ENCODE data around the gene STPG3. TPM values are rescaled to one million over a fixed set of nuclear protein-coding genes. Genes with fewer than 3 reads are reported as not detected.
A peak's percentile ranks its signal among the peaks of the same experiment; 100 is the strongest.

The STPG3 gene
- total and polyA plus RNA-seq, 9 of the 15 experiments (the other 6 are each of a cell fraction or from before 2014, with no cell fraction given), result not detected

GRCh38 chr9:137240841-137241489, 10.1 kb upstream of the STPG3 start, which contains the start of gene TUBB4B (continued):
- TF ChIP-seq ZBTB12 (CRISPR knock-in tag; IDR thresholded peaks at IDR 0.05) (no peak), KLF16 (IDR thresholded peaks at IDR 0.05) (no peak), CCNT2 (IDR thresholded peaks at IDR 0.05; ENCODE audit: borderline replicate concordance, extremely low read depth, insufficient read length, low read depth, low read length) (peak; percentile 69), MXD1 (CRISPR knock-in tag; IDR thresholded peaks at IDR 0.05; ENCODE audit: borderline replicate concordance, poor library complexity, severe bottlenecking) (no peak), REST (IDR thresholded peaks at IDR 0.05; ENCODE audit: borderline replicate concordance) (no peak), REST (CRISPR knock-in tag; IDR thresholded peaks at IDR 0.05; ENCODE audit: low read depth) (0 out of 2 replicates have a peak, but pooled peaks have one; percentile 54), U2AF1 (optimal IDR thresholded peaks at IDR 0.05; ENCODE audit: low read depth, low read length) (peak; percentile 72), U2AF2 (optimal IDR thresholded peaks at IDR 0.05; ENCODE audit: low read depth, low read length) (no peak), HCFC1 (IDR thresholded peaks at IDR 0.05; ENCODE audit: low read depth, low read length) (peak; percentile 65), SMAD1 (IDR thresholded peaks at IDR 0.05; ENCODE audit: low read depth, low read length, partially characterized antibody) (peak; percentile 92), FOXK2 (conservative IDR thresholded peaks at IDR 0.05 in 1 of 2, IDR thresholded peaks at IDR 0.05 in 1 of 2; ENCODE audit: low read depth in 2 of 2) (peak; percentile 30 to 47; a peak in 2 of 4 replicates), BRD9 (IDR thresholded peaks at IDR 0.05; ENCODE audit: low read depth, partially characterized antibody) (no peak), MBD1 (CRISPR knock-in tag; IDR thresholded peaks at IDR 0.05) (no peak)
- TF ChIP-seq, protein P1, sequence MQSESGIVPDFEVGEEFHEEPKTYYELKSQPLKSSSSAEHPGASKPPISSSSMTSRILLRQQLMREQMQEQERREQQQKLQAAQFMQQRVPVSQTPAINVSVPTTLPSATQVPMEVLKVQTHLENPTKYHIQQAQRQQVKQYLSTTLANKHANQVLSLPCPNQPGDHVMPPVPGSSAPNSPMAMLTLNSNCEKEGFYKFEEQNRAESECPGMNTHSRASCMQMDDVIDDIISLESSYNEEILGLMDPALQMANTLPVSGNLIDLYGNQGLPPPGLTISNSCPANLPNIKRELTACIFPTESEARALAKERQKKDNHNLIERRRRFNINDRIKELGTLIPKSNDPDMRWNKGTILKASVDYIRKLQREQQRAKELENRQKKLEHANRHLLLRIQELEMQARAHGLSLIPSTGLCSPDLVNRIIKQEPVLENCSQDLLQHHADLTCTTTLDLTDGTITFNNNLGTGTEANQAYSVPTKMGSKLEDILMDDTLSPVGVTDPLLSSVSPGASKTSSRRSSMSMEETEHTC (IDR thresholded peaks at IDR 0.05), result 0 out of 2 replicates have a peak, but pooled peaks have one; percentile 12
